ENCODE results near the gene CNMD.

Gene CNMD

DNA sequence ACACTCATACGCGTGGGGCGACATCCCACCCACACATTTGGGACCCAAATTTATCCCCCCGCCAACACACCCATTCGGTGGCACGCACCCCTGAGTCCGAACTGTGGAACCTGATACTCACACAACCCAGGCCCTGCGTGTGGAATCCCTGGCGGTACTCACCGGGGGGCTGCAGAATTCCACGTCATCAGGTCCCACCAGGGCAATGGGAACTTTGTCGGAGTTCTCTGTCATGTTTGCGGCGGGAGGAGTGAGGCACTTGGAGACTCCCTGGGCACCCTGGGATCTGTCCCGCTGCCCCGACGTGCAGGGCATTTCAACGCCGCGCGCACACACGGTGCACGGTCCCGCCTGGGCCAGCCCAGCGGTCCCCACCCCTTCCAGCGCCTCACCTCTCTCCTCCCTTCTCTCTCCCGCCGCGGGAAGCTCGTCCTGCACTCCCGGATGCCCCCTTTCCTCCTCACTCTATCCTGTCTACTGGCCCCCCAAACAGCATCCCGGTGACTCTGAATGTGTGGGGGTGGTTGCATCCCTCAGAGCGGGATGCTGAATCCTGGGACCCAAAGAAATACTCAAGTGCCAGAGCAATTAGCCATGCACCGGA is at the start of gene CNMD:
TSS of gene CNMD (minus strand) at position 353 of the 604 bp plus-strand sequence. CDS start at position 234, 119 bp downstream.
- no peak for DNase-seq

DNA sequence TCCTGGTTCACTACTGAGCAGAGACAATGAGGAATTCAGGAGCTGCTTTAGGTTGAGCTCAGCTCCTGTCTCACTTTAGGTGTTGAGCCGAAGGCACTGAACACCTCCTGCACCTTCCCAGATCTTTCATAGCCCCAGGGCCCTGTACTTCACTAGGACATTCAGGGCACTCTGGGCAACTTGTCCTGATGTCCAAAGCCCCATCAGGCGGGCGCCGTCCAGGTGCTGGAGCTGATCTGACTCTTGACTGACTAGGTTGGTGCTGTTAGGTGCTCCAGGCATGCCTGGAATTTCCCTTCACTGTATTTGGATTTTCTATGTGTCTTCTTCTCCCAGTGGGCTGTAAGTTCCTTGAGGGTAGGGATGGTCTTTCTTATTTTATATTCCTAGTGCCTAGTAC is 48.4 kb upstream of the CNMD start:
- DNase-seq, result no peak

DNA sequence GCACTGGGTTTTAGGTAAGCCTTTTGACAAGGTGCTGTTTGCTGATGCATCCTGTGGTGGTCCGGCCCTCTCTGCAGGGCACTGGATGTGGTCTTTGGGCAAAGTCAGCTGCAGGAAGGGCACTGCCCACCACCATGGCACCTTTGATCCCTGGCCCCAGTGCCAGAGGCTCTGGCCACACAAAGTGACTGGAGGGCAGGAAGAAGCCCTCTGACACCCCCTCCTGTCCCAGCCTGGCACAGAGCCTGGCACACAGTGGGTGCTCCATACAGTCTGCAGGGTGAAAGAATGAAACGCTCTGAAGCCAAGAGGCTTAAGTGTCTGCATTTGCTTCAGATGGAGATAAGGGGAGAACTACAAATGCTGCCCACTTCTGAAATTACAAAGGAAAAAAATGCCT is 47.6 kb upstream of the CNMD start:
- no peak for DNase-seq

DNA sequence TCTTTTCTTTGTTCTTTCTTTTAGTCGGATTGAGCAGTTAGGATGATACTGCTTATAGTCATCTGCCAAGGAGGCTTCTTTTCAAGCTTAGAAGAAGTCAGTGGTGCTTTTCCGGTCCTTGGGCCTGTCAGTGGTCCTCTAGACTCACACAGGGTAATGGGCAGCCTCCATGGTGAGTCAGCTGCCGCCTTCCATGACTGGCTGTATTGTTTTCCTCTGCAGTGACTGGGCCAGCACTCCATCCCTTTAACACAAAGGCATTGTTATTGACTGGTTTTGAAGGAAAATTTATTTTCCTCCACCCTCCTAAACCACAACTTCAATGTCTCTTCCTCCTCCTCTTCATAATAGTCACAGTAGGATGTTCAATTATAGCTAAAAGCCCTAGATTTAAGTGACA is 47.1 kb upstream of the CNMD start:
- DNase-seq, result no peak

DNA sequence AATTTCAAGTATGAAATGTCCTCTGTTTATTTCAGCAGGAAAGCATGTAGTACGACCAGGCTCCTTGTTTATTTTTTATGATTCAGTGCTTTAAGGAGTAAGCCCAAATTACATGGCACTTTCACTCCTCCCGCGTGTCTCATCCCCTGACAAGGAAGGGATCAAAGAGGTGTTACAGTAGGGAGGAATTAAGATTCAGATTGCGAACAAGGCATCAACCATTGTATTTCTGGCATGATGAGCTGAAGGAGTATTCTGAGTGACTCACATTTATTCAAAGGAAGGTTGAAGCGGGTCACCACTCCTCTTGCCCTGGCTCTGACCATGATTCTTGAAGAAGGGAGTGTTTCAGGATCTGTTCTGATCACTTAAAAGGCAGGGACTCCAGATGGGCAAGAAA is 46.1 kb upstream of the CNMD start:
- DNase-seq, result no peak

DNA sequence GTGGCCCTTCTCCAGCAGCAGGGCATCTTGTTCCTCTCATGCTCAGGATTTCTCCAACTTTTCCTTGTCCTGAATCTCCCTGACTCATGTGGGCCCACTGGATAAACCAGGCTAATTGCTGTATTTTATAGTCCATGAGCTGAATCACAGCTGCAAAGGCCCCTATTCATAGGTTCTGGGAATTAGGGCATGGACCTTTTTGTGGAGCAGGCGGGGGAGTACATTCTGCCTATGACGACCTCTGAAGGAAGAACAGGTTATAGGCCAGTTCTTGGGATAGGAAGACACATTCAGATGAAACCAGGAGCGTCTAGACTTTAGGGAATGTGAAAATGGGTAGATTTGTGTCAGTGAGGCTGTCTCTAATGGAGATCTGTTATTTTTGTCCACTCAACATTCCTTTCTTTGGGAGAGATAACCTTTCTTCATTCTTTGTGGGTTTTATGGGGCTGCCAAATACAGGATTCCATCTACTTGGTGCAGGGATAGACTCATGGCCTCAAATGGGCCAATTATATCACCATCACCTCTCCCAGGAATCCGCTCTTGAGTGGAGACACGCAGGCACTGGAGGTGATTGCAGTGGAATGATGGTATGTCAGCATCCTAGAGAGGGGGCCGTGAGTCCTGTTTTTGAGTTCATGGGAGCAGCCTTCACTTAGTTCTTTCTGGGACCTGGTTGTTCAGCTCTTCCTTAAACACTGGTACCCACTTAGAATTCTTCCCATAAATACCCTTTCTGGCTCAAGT is 45.1 kb upstream of the CNMD start:
- DNase-seq, result no peak

DNA sequence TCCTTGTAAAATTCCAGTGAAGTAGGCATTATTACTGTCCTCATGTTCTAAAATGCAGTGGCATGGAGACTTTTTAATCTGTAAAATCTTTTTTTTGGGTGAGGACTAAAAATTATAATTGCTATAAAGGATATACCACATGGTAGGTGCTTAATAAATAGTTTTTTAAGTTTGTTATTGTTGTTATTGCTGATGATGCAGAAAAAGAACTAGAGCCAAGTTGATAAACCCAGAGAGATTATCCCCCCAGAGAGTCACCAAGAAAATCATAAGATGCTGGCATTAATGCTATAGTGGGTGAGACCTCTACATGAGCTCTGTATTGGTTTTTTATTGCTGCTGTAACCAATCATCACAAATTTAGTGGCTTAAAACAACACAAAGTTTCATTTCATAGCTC is 44.3 kb upstream of the CNMD start:
- no peak for DNase-seq

DNA sequence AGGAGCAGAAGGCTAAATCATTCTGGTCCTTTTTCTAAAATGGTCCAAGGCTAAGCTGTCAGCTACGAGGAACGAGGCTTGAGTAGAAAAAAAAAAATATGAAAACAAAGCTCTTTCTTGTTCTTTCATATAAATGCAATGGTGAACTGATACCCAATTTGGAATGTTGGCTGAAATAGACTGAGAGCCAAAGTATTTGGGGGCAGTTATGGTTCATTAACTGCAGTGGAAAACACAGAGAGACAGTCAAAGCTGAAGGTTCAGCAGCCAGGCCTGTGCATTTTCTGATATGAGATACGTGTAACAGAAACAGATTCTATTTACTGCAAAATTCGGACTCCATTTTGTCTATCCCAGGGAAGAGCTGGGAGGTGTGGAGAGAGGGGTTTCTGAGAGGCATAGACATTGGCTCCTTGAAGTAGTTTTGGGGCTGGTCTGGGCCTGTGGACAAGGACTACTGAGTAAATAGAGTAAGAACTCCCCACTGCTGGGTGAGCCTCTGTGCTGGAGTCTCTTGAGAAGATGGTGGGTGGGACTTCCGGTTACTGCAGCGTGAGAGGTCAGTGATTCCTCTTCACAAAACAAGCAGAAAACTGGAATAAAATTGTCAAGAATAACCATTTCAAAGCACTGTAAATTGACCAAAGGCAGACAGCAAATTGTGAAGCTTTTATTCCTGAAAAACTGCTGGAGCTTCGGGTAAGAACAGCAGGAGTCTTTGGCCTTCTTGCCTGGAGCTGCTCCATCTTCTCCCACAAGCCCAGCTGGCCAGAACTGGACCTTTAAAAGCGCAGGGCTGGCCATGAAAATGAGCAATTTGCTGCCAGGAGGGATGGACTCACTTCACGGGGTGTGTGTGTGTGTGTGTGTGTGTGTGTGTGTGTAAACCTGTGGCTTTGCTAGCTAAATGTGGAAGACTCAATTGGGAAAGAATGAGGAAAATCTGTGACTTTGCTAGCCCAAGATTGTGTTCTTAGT is 43.1 kb upstream of the CNMD start:
- DNase-seq, result no peak

DNA sequence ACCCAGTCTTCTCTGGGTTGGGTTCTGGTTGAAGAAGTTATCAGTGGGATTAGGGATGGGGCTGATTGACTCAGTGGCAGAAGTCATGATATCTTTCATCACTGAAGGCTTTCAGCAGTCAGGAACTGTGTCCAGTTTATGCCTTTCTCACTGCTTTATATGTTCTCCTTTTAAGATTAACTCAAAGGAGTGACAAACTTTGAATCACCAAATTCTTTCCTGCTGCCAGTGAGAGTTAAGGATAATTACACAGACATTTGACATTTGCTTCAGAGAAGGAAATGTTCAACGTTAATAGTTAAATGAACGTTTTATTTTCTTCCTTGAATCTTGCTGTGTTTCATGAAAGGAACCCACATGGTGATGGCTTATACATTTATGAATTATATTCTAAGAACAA is 41.0 kb upstream of the CNMD start:
- no peak for DNase-seq

DNA sequence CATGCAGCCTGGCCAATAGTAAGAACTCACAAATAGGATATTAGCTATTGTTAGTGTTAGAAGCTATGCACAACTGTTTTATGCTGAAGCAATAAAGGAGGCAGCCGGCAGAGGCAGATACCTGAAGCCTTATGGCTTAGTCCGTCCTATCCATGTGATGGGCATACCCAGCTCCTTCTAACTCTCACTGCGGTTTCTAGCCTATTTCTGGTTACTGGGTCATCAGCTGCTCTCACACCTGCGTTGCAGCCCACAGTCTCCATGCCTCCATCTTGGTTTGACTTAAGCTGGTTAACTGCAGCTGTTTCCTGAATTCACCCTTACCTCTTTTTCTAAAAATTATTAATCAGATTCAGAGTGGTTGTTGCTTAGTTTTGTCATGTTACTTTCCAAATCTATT is 40.5 kb upstream of the CNMD start:
- DNase-seq, result no peak

DNA sequence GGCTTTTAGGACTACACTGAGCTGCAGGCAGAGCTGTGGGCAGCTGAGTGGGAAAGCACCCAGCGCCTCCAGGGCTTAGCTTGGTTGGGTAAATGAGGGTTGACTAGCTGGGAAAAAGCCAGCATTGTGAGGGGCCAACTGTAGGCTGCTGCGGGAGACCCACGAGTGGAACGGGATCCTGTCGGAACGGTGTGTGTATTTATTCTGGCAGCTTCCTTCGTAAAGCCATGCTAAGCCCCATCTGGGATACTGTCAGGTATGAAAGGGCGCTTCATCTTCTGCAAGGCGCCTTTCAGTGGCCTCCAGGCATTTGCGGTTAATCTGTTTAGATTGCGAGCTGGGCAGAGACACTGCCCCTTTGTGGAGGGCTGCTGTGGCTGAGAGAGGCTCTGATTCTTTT is 39.5 kb upstream of the CNMD start:
- no peak for DNase-seq

DNA sequence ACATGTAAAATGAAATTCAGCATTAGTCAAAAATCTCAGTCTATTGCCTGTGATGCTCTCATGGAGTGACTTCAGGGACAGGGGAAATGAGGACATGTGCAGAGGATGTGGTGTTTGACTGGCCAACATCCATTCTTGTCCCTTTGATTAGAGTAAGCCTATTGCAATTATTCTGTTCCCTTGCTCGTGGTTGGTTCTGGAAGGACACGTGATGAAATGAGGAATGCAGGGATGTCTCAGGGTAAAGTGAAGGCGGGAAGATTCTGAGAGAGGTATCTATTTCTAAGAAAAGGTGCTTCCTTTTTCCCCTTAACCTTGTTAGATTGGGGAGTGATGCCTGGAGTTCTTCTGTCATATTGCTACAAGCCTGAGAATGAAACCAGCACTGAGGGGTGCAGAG is 37.1 kb upstream of the CNMD start:
- no peak for DNase-seq

DNA sequence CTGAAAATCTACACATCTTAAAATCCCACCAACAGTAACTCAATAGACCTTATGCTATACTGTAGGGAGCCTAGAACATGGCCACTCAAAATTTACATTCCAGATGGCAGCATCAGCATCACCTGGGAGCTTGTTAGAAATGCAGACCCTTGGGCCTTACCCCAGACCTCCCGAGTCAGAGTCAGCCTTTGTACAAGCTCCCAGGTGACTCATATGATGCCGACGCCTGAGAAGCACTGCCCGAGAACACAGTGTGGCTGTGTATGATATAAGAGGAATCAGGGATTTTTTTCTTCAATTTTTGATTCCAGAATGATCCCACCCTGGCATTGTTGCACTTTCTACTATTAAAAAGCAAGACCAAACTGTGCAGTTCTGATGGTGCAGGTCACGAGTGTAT is 35.9 kb upstream of the CNMD start:
- DNase-seq, result no peak

DNA sequence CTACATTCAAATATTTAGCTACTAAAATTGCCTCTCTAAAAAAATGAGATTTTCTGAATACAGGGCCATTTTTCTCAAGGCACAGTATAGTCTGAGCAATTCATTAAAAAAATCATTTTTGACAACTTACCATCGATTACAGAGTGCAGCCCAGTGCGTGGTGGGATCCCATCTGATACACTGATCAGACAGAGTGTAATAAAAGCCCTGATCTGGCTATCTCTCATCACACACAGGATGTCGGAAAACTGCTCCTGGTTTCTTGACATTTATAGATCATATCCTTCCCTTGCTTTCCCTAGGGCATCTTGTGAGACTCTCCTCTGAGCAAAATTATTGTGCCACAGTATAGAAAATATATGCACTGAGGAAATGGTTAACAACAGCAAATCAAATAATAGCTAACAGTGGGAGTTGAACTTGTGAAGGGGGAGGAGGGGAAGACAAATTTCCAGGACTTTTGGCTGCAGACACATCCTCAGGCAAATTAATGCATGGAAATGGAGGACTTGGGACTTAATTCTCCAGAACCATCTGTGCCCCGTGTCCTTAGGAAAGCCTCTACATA is 28.4 kb upstream of the CNMD start:
- no peak for DNase-seq

DNA sequence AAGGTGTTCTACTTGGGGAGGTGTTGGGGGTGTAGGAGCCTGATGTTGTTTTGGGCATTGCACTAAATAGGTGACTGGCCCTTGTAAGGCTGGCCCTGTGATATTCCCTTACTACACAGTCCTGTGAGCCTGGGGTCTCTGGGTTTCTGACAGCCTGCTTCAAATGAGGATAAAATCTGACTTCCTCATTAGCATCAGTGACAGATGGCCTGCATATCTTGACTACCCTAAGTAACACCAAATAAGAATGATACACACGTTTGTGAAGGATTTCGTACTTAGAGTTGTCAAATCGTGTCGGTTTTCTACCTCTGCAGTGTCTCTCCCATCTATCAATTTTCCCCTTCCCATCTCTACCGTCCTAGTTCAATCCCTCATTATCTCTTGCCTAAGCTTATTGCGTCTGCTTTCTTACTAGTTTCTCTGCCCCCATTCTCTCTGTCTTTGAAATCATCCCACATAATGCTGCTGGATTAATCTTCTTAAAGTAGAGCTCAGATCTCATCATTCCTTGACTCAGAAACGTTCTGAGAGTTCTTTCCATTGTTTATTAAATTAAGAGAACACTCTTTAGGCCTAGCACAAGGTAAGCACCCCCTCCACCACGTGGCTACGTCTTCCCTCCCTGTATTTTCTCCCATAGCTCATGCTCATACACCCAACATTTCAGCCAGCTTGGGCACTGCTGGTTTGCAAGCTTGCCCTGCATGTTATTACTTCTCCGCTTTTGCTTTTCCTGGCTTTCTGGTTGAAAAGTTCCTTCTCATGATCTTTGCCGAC is 26.2 kb upstream of the CNMD start:
- no peak for DNase-seq

DNA sequence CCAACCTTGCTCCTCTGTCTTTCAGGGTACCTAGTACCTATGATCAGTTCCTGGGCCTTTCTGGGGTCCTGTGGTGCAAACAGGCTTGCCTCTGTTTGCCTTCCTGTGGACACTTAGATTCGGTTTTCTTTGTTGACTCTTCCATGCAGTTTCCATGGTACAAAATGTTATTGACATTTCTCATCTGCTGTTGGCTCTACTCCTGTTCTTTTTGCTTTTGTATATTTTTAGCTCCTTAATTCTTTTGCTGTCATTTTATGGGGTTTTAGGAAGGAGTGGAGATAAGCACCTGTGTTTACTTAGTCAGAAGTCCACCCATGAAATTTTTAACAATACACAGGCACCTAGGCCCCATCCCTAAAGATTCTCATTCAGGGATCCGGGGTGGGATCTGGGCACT is 20.5 kb upstream of the CNMD start:
- no peak for DNase-seq

DNA sequence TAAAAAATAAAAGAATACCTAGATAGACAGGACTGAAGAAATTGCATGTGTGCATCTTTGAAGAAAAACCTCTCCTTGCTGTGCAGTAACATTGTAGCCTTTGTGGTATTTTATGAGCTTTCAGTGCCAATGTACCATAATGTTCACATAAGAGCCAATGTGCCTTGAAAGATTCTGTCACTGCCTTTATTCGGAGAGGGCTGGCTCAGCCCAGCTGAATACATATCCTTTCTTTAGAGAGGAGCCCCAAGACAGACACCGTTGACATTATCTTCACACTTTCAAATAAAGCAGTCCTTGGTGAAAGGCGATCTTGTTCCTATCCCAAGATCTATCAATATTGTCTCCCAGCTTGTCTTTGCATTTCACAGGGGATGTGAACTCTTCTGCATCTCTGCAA is 18.5 kb upstream of the CNMD start:
- DNase-seq, result no peak

DNA sequence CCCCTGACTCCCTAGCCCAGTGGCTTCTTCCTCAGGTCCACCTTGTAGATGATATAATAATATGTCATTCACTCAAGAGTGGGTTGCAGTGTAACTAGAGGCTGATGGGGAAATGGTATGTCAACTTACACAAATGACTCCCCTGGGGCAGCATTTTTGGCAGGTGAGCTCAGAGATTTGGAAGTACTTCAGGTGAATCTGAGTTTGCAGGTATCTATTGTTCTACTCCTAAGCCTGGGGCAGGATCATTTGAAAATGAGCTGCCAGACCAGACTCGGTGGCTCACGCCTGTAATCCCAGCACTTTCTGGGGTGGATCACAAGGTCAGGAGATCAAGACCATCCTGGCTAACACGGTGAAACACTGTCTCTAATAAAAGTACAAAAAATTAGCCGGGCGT is 11.6 kb upstream of the CNMD start:
- DNase-seq, result no peak

DNA sequence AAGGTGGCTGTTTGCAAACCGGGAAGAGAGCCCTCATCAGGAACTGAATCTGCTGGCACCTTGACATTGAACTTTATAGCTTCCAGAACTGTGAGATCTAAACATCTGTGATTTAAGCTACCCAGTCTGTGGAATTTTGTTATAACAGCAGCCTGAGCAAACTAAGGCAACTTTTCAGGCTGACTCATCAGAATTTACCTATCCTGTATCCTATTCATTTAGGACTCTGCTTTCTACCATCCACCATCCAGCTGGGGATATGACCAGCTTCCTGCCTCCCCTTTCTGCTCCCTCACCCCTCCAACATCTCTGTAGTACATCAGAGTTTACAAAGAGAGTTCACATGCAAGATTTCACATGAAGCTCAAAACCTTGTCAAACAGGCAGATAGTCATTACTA is 11.1 kb upstream of the CNMD start:
- DNase-seq, result no peak

DNA sequence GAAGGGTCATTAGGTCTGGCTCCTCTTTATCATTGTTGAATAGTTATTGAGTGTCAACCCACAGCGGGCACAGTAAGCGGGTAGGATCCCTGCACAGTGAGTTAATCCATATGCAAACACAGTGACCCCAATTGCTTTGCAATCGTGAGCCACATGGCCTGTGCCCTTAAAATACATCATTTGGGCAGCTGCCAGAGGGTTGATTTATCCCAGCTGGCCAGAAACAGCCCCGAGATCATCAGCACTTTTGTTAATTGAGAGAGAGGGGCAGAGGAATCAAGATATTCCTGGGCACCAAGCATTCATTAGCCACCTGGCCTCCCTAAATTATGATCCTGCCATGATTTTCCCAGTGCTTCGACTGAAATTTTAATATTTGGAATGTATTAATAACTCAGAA is 9.8 kb upstream of the CNMD start:
- no peak for DNase-seq

DNA sequence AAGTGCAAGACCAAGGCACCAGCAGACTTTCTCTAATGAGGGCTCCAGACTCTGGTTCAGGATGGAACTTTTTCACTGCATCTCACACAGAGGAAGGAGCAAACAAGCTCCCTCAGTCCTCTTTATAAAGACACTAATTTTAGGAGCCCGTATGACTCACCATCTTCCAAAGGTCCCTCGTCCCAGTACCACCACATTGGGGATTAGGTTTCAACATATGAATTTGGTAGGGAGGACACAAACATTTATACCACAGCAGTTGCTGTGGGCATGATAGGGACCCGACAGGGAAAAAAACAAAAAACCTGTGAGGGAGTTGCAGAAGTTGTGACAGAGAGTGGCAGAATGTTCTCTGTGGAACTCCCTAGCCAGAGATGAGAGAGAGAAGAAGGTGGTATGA is 6.5 kb upstream of the CNMD start:
- no peak for DNase-seq

DNA sequence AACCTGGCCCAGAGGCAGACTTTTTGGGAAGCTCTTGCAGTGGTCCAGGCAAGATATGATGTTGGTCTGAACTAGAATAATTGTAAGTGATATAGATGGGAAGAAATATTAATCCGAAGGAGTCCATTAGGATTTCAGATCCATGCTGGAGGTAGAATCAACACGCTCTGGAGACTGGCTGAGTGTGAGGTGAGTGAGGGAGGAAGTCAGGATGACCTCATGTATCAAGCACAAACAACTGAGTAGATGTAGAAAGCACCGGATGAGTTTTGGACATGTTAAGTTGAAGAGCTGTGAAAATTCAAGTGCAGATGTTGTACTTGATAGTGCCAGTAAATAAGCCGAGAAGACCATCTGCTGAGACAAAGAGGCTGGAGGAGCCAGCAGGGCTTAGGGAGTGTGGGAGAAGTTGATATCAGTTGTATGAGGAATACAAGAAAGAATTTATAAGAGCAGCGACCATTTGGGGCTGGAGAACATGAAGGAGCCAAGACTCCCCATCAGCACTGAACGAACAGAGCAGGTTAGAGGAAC is 5.3 kb upstream of the CNMD start:
- DNase-seq, result no peak

Data from AML-193 (cell line).